K562 (cell line): ENCODE measurements around the gene SRGAP3. TPM values are rescaled to one million over a fixed set of nuclear protein-coding genes. Genes with fewer than 3 reads are reported as not detected.

ENCODE experiments used
- ATAC-seq: fragments of 200-7000 bp; cut with Tn5 transposase; 3 replicates; pipeline ENCODE4 v1.9.1; 2020; ENCODE audit warnings: moderate library complexity
- BruUV-seq: library from RNA; stranded (reverse); fragments of 400-500 nt; replicated peaks from 2 replicates; lab custom pipeline; 2021; lab: Mats Ljungman, UMichigan
- CTCF ChIA-PET: fragments of 300-600 bp; formaldehyde crosslinking; extraction: SDS; loops from one replicate; lab custom pipeline; 2021; ENCODE audit warnings: low intra/inter-chr PET ratio; lab: Yijun Ruan, JAX
- POLR2A ChIA-PET: fragments of 300-600, 350-650 bp; sonication (Branson Sonifier 250); formaldehyde crosslinking; extraction: SDS; loops from one replicate; lab custom pipeline; 2021; ENCODE audit warnings: antibody characterized with exemption, inconsistent platforms; lab: Yijun Ruan, JAX
- DNase-seq, 4 experiments: peaks; one replicate each; pipeline versions ENCODE4 v3.0.0 to v3.0.0-alpha.2; 2011 to 2018; ENCODE audit warnings: low spot score in 3 of 4, mixed read lengths in 3 of 4; ENCODE audit errors: extremely low read depth in 1 of 4
- FAIRE-seq: peaks from 2 replicates; lab custom pipeline; 2011; peaks lifted over from hg19 to GRCh38; lab: Jason Lieb, UNC
- H2AFZ ChIP-seq: 2 replicates; pipeline ENCODE4 v1.6.0; 2011; ENCODE audit warnings: low read depth, low read length, control low read depth, inconsistent platforms
- H3K27ac ChIP-seq: fragments of 200-600 bp; 3 replicates; pipeline ENCODE4 v1.8.0; 2011; ENCODE audit warnings: low read depth, mild to moderate bottlenecking, control low read depth, inconsistent platforms, low read length, moderate library complexity, mixed read lengths; ENCODE audit errors: extremely low read depth
- H3K27me3 ChIP-seq, 2 experiments: fragments of 300-600 bp in 1 of 2; 2 replicates in 1 of 2; 3 replicates in 1 of 2; pipeline versions ENCODE4 v1.6.0 to v1.8.0; 2011; ENCODE audit warnings: inconsistent platforms in 2 of 2, low read length in 2 of 2, mild to moderate bottlenecking in 1 of 2, mixed read lengths in 1 of 2, moderate library complexity in 1 of 2; ENCODE audit not compliant: control insufficient read depth in 2 of 2, insufficient read depth in 2 of 2
- H3K36me3 ChIP-seq: fragments of 300-600 bp; 3 replicates; pipeline ENCODE4 v1.8.0; 2011; ENCODE audit warnings: mild to moderate bottlenecking, low read length, inconsistent platforms; ENCODE audit not compliant: control insufficient read depth, insufficient read depth
- H3K4me1 ChIP-seq, 2 experiments: fragments of 200-600 bp in 1 of 2; replicated peaks in 1 of 2; 2 replicates in 1 of 2; 3 replicates in 1 of 2; pipeline versions ENCODE4 v1.5.1 to v1.8.0; 2011; ENCODE audit warnings: inconsistent platforms in 2 of 2, low read length in 2 of 2, mild to moderate bottlenecking in 1 of 2, mixed read lengths in 1 of 2, moderate library complexity in 1 of 2; ENCODE audit not compliant: control insufficient read depth in 2 of 2, insufficient read depth in 2 of 2
- H3K4me2 ChIP-seq: 2 replicates; pipeline ENCODE4 v1.6.1; 2011; ENCODE audit warnings: low read length, control low read depth, inconsistent platforms, mixed read lengths; ENCODE audit not compliant: insufficient read depth
- H3K4me3 ChIP-seq: fragments of 200-600 bp; sonication (generic), shearing (Covaris generic); 2 replicates; pipeline ENCODE4 v1.5.1; 2016; ENCODE audit warnings: control low read depth, inconsistent platforms
- H3K79me2 ChIP-seq: fragments of 200-600 bp; 3 replicates; pipeline ENCODE4 v1.8.0; 2011; ENCODE audit warnings: low read length, inconsistent platforms; ENCODE audit not compliant: control insufficient read depth, insufficient read depth
- H3K9ac ChIP-seq, 2 experiments: 2 replicates each; pipeline versions ENCODE4 v1.6.0 to v1.6.1; 2011; ENCODE audit warnings: low read depth in 2 of 2, low read length in 2 of 2, control low read depth in 1 of 2, inconsistent platforms in 1 of 2, mild to moderate bottlenecking in 1 of 2, mixed read lengths in 1 of 2; ENCODE audit not compliant: insufficient read depth in 1 of 2
- H3K9me1 ChIP-seq: one replicate; pipeline ENCODE4 v1.6.0; 2011; ENCODE audit warnings: inconsistent platforms, mild to moderate bottlenecking, low read length, moderate library complexity; ENCODE audit not compliant: control insufficient read depth, insufficient read depth
- H3K9me3 ChIP-seq: replicated peaks from 2 replicates; pipeline ENCODE4 v1.5.1; 2011; ENCODE audit warnings: low read depth, low read length, inconsistent platforms; ENCODE audit not compliant: control insufficient read depth, insufficient read depth
- H4K20me1 ChIP-seq: replicated peaks from 2 replicates; pipeline ENCODE4 v1.6.1; 2011; ENCODE audit warnings: low read length, inconsistent platforms, mixed read lengths; ENCODE audit not compliant: control insufficient read depth, insufficient read depth
- BMI1 ChIP-seq: fragments of 150-350 bp; IDR thresholded peaks from 2 replicates; pipeline ENCODE4 v1.6.1; 2014; ENCODE audit warnings: low read length
- ERF ChIP-seq: fragments of 450-650 bp; formaldehyde crosslinking; IDR thresholded peaks from 2 replicates; pipeline ENCODE4 v1.4.0; 2020; ENCODE audit warnings: mild to moderate bottlenecking, mixed read lengths
- HDAC3 ChIP-seq: fragments of 450-650 bp; IDR thresholded peaks from 2 replicates; pipeline ENCODE4 v1.6.1; 2018; ENCODE audit warnings: borderline replicate concordance, mild to moderate bottlenecking, moderate library complexity; ENCODE audit not compliant: partially characterized antibody
- TRIM24 ChIP-seq, 2 experiments: fragments of 450-650 bp; IDR thresholded peaks; 2 replicates each; pipeline ENCODE4 v1.6.1; 2016
- WGBS: fragments of 100-300 bp; shearing (Covaris generic); methylation state at CpG from one replicate; pipeline ENCODE4 v1.1.6; 2016; ENCODE audit warnings: low coverage, mixed read lengths; ENCODE audit not compliant: insufficient coverage; ENCODE audit errors: missing lambda C conversion rate; 5-methylcytosine and 5-hydroxymethylcytosine counted together
- in situ Hi-C: fragments of 300-500 bp; cut with MboI; formaldehyde crosslinking; loops from 4 replicates; pipeline ENCODE4 v1.15.0; 2018; ENCODE audit warnings: inconsistent platforms, mixed read lengths
- intact Hi-C: fragments of 100-400 bp; cut with micrococcal nuclease; formaldehyde crosslinking; loops from 2 replicates; pipeline ENCODE4 v1.14.2; 2022
- polyA plus RNA-seq, 8 experiments: library from polyadenylated mRNA; depleted of rRNA in 4 of 8; stranded (reverse) in 5 of 8; unstranded in 3 of 8; fragments of >200 nt; fragmentation: Nextera tagmentation in 2 of 8; fragmentation: Illumina TruSeq in 1 of 8; extraction: Ambion mirVana in 2 of 8; extraction: Trizol in 1 of 8; gene quantifications; 2 replicates each; pipeline versions ENCODE4 v1.2.1 to v1.2.3, GENCODE V29; 2011 to 2014; ENCODE audit warnings: inconsistent platforms in 1 of 8, missing spikeins in 1 of 8
- total RNA-seq, 7 experiments: library from RNA; depleted of rRNA in 6 of 7; stranded (reverse); fragments of >200 nt in 6 of 7; fragmentation: Illumina TruSeq in 2 of 7; extraction: Trizol in 2 of 7; gene quantifications; 2 replicates each; pipeline versions ENCODE4 v1.2.1 to v1.2.3, GENCODE V29; 2011 to 2021; ENCODE audit warnings: low replicate concordance in 1 of 7
- TF ChIP-seq, protein P1 (sequence below): fragments of 250-450 bp; sonication (Bioruptor Pico); IDR thresholded peaks from 2 replicates; pipeline ENCODE4 v1.8.0; 2021; ENCODE audit warnings: moderate library complexity, mild to moderate bottlenecking, inconsistent platforms
- TF ChIP-seq, protein P2 (sequence below): fragments of 450-650 bp; formaldehyde crosslinking; IDR thresholded peaks from 2 replicates; pipeline ENCODE4 v1.4.0; 2020; ENCODE audit warnings: mild to moderate bottlenecking, mixed read lengths
- TF ChIP-seq, protein P3 (sequence below): fragments of 200-800 bp; sonication (Bioruptor generic); IDR thresholded peaks from 2 replicates; pipeline ENCODE4 v1.6.1; 2016; ENCODE audit warnings: missing genetic modification characterization, missing compliant biosample characterization
- TF ChIP-seq, protein P4 (sequence below), 3 experiments: fragments of 200-800 bp in 1 of 3; sonication (Bioruptor generic) in 1 of 3; sonication (generic) in 1 of 3; formaldehyde crosslinking in 1 of 3; IDR thresholded peaks; 2 replicates each; pipeline versions ENCODE4 v1.6.1 to v1.8.0; 2016 to 2022; ENCODE audit warnings: mild to moderate bottlenecking in 2 of 3, missing compliant biosample characterization in 2 of 3, missing genetic modification characterization in 2 of 3, missing genetic modification reagents in 1 of 3
- TF ChIP-seq, protein P5 (sequence below), 2 experiments: fragments of 450-650 bp in 1 of 2; sonication (generic) in 1 of 2; formaldehyde crosslinking; conservative IDR thresholded peaks; 2 replicates each; pipeline versions ENCODE4 v1.4.0 to v1.8.1; 2020 to 2022; ENCODE audit warnings: mild to moderate bottlenecking in 1 of 2, missing genetic modification reagents in 1 of 2

The SRGAP3 gene
- total and polyA plus RNA-seq, 9 of the 15 experiments (the other 6 are each of a cell fraction or from before 2014, with no cell fraction given) = 0.11 to 0.85 (median 0.35) TPM; not detected in 2

DNA sequence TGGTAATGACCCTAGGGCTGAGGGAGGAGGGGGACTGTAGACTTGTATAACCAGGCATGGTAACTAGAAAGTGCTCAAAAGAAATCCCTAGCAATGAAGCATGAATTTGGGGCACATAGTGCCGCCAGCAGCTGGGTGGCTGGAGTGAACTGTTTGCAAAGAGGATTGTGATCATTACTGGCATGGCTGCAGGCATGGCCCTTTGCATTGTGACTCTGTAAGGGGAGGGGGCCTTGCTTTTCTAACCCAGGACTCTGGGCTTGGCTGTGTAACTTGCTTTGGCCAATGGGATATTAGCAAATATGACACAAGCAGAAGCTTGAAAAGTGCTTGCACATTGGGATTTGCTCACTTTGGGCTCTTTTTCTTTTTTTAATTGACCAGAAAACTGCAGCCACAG lies 173.7 kb downstream of the SRGAP3 start:
- BruUV-seq = no TSS peak
- Histone ChIP-seq H3K27me3 (peaks cover 2 to 38% of the 10 kb centered on the region in 2 experiments; a peak in 4 of 5 replicates), H3K9ac (no peak overlapping the region), H3K27ac (no peak overlapping the region), H3K4me3 (no peak overlapping the region), H3K79me2 (no peaks in the 10 kb centered on the region), H4K20me1 (no peaks in the 10 kb centered on the region; the same call in 1 of the 2 replicates), H3K9me1 (no peaks in the 10 kb centered on the region), H2AFZ (no peak overlapping the region), H3K36me3 (no peaks in the 10 kb centered on the region), H3K4me2 (no peak overlapping the region), H3K4me1 (no peaks in the 10 kb centered on the region; a peak in 1 of 5 replicates), H3K9me3 (no peaks in the 10 kb centered on the region)
- WGBS = 0% methylated on average over 1 of the region's 1 CpG
- DNase-seq (no peak), FAIRE-seq (no peak), ATAC-seq (no peak)
- ChIA-PET CTCF (no interaction called here), POLR2A (interaction anchor here (0.8 kb wide), 1 partner anchor 22 kb away, joined by 3 read pairs; no protein-coding TSS in a partner anchor)
- in situ Hi-C loops (no loop called here), intact Hi-C loops (no loop called here)
- TF ChIP-seq, protein P1, sequence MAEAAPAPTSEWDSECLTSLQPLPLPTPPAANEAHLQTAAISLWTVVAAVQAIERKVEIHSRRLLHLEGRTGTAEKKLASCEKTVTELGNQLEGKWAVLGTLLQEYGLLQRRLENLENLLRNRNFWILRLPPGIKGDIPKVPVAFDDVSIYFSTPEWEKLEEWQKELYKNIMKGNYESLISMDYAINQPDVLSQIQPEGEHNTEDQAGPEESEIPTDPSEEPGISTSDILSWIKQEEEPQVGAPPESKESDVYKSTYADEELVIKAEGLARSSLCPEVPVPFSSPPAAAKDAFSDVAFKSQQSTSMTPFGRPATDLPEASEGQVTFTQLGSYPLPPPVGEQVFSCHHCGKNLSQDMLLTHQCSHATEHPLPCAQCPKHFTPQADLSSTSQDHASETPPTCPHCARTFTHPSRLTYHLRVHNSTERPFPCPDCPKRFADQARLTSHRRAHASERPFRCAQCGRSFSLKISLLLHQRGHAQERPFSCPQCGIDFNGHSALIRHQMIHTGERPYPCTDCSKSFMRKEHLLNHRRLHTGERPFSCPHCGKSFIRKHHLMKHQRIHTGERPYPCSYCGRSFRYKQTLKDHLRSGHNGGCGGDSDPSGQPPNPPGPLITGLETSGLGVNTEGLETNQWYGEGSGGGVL = no peak
- TF ChIP-seq, protein P2, sequence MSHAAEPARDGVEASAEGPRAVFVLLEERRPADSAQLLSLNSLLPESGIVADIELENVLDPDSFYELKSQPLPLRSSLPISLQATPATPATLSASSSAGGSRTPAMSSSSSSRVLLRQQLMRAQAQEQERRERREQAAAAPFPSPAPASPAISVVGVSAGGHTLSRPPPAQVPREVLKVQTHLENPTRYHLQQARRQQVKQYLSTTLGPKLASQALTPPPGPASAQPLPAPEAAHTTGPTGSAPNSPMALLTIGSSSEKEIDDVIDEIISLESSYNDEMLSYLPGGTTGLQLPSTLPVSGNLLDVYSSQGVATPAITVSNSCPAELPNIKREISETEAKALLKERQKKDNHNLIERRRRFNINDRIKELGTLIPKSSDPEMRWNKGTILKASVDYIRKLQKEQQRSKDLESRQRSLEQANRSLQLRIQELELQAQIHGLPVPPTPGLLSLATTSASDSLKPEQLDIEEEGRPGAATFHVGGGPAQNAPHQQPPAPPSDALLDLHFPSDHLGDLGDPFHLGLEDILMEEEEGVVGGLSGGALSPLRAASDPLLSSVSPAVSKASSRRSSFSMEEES (CRISPR knock-in tag) = no peak
- TF ChIP-seq, protein P3, sequence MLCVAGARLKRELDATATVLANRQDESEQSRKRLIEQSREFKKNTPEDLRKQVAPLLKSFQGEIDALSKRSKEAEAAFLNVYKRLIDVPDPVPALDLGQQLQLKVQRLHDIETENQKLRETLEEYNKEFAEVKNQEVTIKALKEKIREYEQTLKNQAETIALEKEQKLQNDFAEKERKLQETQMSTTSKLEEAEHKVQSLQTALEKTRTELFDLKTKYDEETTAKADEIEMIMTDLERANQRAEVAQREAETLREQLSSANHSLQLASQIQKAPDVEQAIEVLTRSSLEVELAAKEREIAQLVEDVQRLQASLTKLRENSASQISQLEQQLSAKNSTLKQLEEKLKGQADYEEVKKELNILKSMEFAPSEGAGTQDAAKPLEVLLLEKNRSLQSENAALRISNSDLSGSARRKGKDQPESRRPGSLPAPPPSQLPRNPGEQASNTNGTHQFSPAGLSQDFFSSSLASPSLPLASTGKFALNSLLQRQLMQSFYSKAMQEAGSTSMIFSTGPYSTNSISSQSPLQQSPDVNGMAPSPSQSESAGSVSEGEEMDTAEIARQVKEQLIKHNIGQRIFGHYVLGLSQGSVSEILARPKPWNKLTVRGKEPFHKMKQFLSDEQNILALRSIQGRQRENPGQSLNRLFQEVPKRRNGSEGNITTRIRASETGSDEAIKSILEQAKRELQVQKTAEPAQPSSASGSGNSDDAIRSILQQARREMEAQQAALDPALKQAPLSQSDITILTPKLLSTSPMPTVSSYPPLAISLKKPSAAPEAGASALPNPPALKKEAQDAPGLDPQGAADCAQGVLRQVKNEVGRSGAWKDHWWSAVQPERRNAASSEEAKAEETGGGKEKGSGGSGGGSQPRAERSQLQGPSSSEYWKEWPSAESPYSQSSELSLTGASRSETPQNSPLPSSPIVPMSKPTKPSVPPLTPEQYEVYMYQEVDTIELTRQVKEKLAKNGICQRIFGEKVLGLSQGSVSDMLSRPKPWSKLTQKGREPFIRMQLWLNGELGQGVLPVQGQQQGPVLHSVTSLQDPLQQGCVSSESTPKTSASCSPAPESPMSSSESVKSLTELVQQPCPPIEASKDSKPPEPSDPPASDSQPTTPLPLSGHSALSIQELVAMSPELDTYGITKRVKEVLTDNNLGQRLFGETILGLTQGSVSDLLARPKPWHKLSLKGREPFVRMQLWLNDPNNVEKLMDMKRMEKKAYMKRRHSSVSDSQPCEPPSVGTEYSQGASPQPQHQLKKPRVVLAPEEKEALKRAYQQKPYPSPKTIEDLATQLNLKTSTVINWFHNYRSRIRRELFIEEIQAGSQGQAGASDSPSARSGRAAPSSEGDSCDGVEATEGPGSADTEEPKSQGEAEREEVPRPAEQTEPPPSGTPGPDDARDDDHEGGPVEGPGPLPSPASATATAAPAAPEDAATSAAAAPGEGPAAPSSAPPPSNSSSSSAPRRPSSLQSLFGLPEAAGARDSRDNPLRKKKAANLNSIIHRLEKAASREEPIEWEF = no peak
- TF ChIP-seq ERF (CRISPR knock-in tag) = no peak
- no peak for TF ChIP-seq BMI1
- TF ChIP-seq, protein P4, sequence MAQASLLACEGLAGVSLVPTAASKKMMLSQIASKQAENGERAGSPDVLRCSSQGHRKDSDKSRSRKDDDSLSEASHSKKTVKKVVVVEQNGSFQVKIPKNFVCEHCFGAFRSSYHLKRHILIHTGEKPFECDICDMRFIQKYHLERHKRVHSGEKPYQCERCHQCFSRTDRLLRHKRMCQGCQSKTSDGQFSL (CRISPR knock-in tag; IDR thresholded peaks at IDR 0.05) = no peak
- TF ChIP-seq, protein P4 (tag; IDR thresholded peaks at IDR 0.05) = no peak
- TF ChIP-seq, protein P5, sequence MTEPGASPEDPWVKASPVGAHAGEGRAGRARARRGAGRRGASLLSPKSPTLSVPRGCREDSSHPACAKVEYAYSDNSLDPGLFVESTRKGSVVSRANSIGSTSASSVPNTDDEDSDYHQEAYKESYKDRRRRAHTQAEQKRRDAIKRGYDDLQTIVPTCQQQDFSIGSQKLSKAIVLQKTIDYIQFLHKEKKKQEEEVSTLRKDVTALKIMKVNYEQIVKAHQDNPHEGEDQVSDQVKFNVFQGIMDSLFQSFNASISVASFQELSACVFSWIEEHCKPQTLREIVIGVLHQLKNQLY (CRISPR knock-in tag; conservative IDR thresholded peaks at IDR 0.05) = no peak
- TF ChIP-seq HDAC3 = no peak
- no peak for TF ChIP-seq TRIM24 (IDR thresholded peaks at IDR 0.05)
